B cell (primary cell): ENCODE measurements around the gene WRNIP1.
"Not testable (repeated sequence)": the region's sequence is repeated elsewhere in the genome, so short reads cannot be mapped to it uniquely, and the experiment has no call there.

Experiments used
- EZH2 ChIP-seq: IDR thresholded peaks from 2 replicates; pipeline ENCODE4 v1.6.1; 2012; ENCODE audit warnings: borderline replicate concordance, low read depth, mild to moderate bottlenecking, moderate library complexity, low read length; ENCODE audit not compliant: insufficient read depth, poor library complexity, severe bottlenecking
- TF ChIP-seq, protein P1 (sequence below): fragments of 200-600 bp; IDR thresholded peaks from one replicate; pipeline ENCODE4 v1.8.0; 2022; ENCODE audit warnings: antibody characterized with exemption, mild to moderate bottlenecking

DNA sequence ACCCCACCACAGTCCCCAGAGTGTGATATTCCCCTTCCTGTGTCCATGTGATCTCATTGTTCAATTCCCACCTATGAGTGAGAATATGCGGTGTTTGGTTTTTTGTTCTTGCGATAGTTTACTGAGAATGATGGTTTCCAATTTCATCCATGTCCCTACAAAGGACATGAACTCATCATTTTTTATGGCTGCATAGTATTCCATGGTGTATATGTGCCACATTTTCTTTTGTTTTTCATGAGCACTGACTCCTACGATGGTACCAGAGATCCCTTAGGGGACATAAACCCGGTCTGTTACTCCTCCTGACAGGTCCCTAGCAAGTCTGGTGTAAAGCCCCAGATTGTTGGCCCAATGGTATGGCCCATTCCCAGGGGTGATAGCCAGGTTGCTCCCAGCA lies 36.5 kb downstream of the WRNIP1 start:
- TF ChIP-seq, protein P1, sequence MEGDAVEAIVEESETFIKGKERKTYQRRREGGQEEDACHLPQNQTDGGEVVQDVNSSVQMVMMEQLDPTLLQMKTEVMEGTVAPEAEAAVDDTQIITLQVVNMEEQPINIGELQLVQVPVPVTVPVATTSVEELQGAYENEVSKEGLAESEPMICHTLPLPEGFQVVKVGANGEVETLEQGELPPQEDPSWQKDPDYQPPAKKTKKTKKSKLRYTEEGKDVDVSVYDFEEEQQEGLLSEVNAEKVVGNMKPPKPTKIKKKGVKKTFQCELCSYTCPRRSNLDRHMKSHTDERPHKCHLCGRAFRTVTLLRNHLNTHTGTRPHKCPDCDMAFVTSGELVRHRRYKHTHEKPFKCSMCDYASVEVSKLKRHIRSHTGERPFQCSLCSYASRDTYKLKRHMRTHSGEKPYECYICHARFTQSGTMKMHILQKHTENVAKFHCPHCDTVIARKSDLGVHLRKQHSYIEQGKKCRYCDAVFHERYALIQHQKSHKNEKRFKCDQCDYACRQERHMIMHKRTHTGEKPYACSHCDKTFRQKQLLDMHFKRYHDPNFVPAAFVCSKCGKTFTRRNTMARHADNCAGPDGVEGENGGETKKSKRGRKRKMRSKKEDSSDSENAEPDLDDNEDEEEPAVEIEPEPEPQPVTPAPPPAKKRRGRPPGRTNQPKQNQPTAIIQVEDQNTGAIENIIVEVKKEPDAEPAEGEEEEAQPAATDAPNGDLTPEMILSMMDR, result not testable (repeated sequence)
- TF ChIP-seq EZH2, result not testable (repeated sequence)
